K562 (cell line): ENCODE results near the gene PAFAH1B2. TPM values are rescaled to one million over a fixed set of nuclear protein-coding genes. Genes with fewer than 3 reads are reported as not detected.

Source experiments
- ATF1 ChIP-seq, 2 experiments: fragments of 450-650 bp in 1 of 2; IDR thresholded peaks; 2 replicates each; pipeline ENCODE4 v1.6.1; 2016; ENCODE audit warnings: missing compliant biosample characterization in 1 of 2, missing genetic modification characterization in 1 of 2
- CCNT2 ChIP-seq: IDR thresholded peaks from 2 replicates; pipeline ENCODE4 v1.6.1; 2011; ENCODE audit warnings: borderline replicate concordance, low read depth, mild to moderate bottlenecking, moderate library complexity, mixed read lengths, low read length; ENCODE audit not compliant: insufficient read length; ENCODE audit errors: extremely low read depth
- CEBPB ChIP-seq: fragments of 450-650 bp; IDR thresholded peaks from 2 replicates; pipeline ENCODE4 v1.6.1; 2016; ENCODE audit warnings: missing genetic modification characterization, missing compliant biosample characterization
- DPF2 ChIP-seq: fragments of 450-650 bp; IDR thresholded peaks from 2 replicates; pipeline ENCODE4 v1.6.1; 2016
- EP300 ChIP-seq: IDR thresholded peaks from 2 replicates; pipeline ENCODE4 v1.6.1; 2012; ENCODE audit warnings: low read length, improper control_type of control experiment
- ETS2 ChIP-seq: IDR thresholded peaks from 2 replicates; pipeline ENCODE4 v1.6.1; 2016; ENCODE audit warnings: borderline replicate concordance, missing genetic modification characterization, mild to moderate bottlenecking, moderate library complexity, missing compliant biosample characterization; ENCODE audit not compliant: poor library complexity, severe bottlenecking
- GABPA ChIP-seq: fragments of 200-800 bp; sonication (Bioruptor generic); conservative IDR thresholded peaks from 2 replicates; pipeline ENCODE4 v1.6.1; 2016; ENCODE audit warnings: low read depth, missing genetic modification characterization, missing compliant biosample characterization
- HDAC2 ChIP-seq: fragments of 450-650 bp; IDR thresholded peaks from 2 replicates; pipeline ENCODE4 v1.6.1; 2016; ENCODE audit warnings: mild to moderate bottlenecking
- JUND ChIP-seq, 2 experiments: IDR thresholded peaks; 2 replicates in 1 of 2; 3 replicates in 1 of 2; pipeline ENCODE4 v1.6.1; 2011; ENCODE audit warnings: borderline replicate concordance in 2 of 2, low read depth in 2 of 2, low read length in 2 of 2, improper control_type of control experiment in 1 of 2, missing biosample characterization in 1 of 2, missing genetic modification characterization in 1 of 2, missing genetic modification reagents in 1 of 2
- L3MBTL2 ChIP-seq: fragments of 450-650 bp; IDR thresholded peaks from 2 replicates; pipeline ENCODE4 v1.6.1; 2016; ENCODE audit warnings: mild to moderate bottlenecking, moderate library complexity
- LARP7 ChIP-seq: fragments of 450-650 bp; IDR thresholded peaks from 2 replicates; pipeline ENCODE4 v1.6.1; 2016
- MYNN ChIP-seq, 2 experiments: sonication (generic); formaldehyde crosslinking in 1 of 2; IDR thresholded peaks; 2 replicates each; pipeline versions ENCODE4 v1.5.0 to v1.6.1; 2016 to 2020; ENCODE audit warnings: antibody characterized with exemption in 1 of 2, missing genetic modification reagents in 1 of 2
- NCOA1 ChIP-seq: fragments of 450-650 bp; IDR thresholded peaks from 2 replicates; pipeline ENCODE4 v1.6.1; 2016; ENCODE audit warnings: low read depth
- NFE2L1 ChIP-seq: fragments of 450-650 bp; IDR thresholded peaks from 2 replicates; pipeline ENCODE4 v1.6.1; 2016; ENCODE audit warnings: missing genetic modification characterization, low read depth, mild to moderate bottlenecking, missing compliant biosample characterization, moderate library complexity, borderline replicate concordance
- NR2C2 ChIP-seq, 2 experiments: fragments of 200-800 bp in 1 of 2; sonication (Bioruptor generic) in 1 of 2; sonication (generic) in 1 of 2; formaldehyde crosslinking in 1 of 2; IDR thresholded peaks; 2 replicates each; pipeline versions ENCODE4 v1.6.1 to v1.8.0; 2016 to 2022; ENCODE audit warnings: mild to moderate bottlenecking in 1 of 2, missing compliant biosample characterization in 1 of 2, missing genetic modification characterization in 1 of 2, missing genetic modification reagents in 1 of 2
- PHF8 ChIP-seq: fragments of 200-600 bp; sonication (generic); IDR thresholded peaks from 2 replicates; pipeline ENCODE4 v1.6.1; 2012; ENCODE audit warnings: mixed run types, mild to moderate bottlenecking, inconsistent platforms, low read length, moderate library complexity, borderline replicate concordance
- SMAD4 ChIP-seq: fragments of 250-450 bp; sonication (Bioruptor Pico); conservative IDR thresholded peaks from 2 replicates; pipeline ENCODE4 v1.8.0; 2021; ENCODE audit warnings: inconsistent platforms, mild to moderate bottlenecking, moderate library complexity
- SMARCE1 ChIP-seq: fragments of 450-650 bp; IDR thresholded peaks from 2 replicates; pipeline ENCODE4 v1.7.1; 2016; ENCODE audit warnings: mild to moderate bottlenecking
- SOX6 ChIP-seq: fragments of 450-650 bp; IDR thresholded peaks from 2 replicates; pipeline ENCODE4 v1.6.1; 2014; ENCODE audit warnings: mild to moderate bottlenecking
- SPI1 ChIP-seq: IDR thresholded peaks from 2 replicates; pipeline ENCODE4 v1.6.1; 2011; ENCODE audit warnings: low read depth, low read length, control low read depth, borderline replicate concordance
- TCF3 ChIP-seq: sonication (generic); formaldehyde crosslinking; IDR thresholded peaks from 2 replicates; pipeline ENCODE4 v1.4.0; 2020; ENCODE audit warnings: mild to moderate bottlenecking, missing genetic modification reagents
- TEAD4 ChIP-seq, 2 experiments: sonication (generic) in 1 of 2; formaldehyde crosslinking in 1 of 2; IDR thresholded peaks; 2 replicates each; pipeline versions ENCODE4 v1.6.1 to v1.8.0; 2012 to 2022; ENCODE audit warnings: borderline replicate concordance in 1 of 2, inconsistent platforms in 1 of 2, low read length in 1 of 2, mild to moderate bottlenecking in 1 of 2, missing genetic modification reagents in 1 of 2
- TOE1 ChIP-seq, 2 experiments: fragments of 450-650 bp in 1 of 2; sonication (generic) in 1 of 2; formaldehyde crosslinking in 1 of 2; IDR thresholded peaks; 2 replicates each; pipeline versions ENCODE4 v1.7.1 to v1.8.0; 2016 to 2022; ENCODE audit warnings: borderline replicate concordance in 2 of 2, mild to moderate bottlenecking in 2 of 2, antibody characterized with exemption in 1 of 2, inconsistent platforms in 1 of 2, low read depth in 1 of 2, missing genetic modification reagents in 1 of 2, moderate library complexity in 1 of 2
- ZNF282 ChIP-seq: sonication (generic); formaldehyde crosslinking; IDR thresholded peaks from 2 replicates; pipeline ENCODE4 v1.8.1; 2023; ENCODE audit warnings: missing genetic modification reagents
- ZNF354B ChIP-seq: fragments of 250-450 bp; sonication (Bioruptor Pico); IDR thresholded peaks from 2 replicates; pipeline ENCODE4 v1.4.0; 2020
- ZNF696 ChIP-seq: fragments of 250-450 bp; sonication (Bioruptor Pico); conservative IDR thresholded peaks from 2 replicates; pipeline ENCODE4 v1.4.0; 2020; ENCODE audit warnings: mild to moderate bottlenecking, moderate library complexity
- polyA plus RNA-seq, 8 experiments: library from polyadenylated mRNA; depleted of rRNA in 4 of 8; stranded (reverse) in 5 of 8; unstranded in 3 of 8; fragments of >200 nt; fragmentation: Nextera tagmentation in 2 of 8; fragmentation: Illumina TruSeq in 1 of 8; extraction: Ambion mirVana in 2 of 8; extraction: Trizol in 1 of 8; gene quantifications; 2 replicates each; pipeline versions ENCODE4 v1.2.1 to v1.2.3, GENCODE V29; 2011 to 2014; ENCODE audit warnings: inconsistent platforms in 1 of 8, missing spikeins in 1 of 8
- total RNA-seq, 7 experiments: library from RNA; depleted of rRNA in 6 of 7; stranded (reverse); fragments of >200 nt in 6 of 7; fragmentation: Illumina TruSeq in 2 of 7; extraction: Trizol in 2 of 7; gene quantifications; 2 replicates each; pipeline versions ENCODE4 v1.2.1 to v1.2.3, GENCODE V29; 2011 to 2021; ENCODE audit warnings: low replicate concordance in 1 of 7
- TF ChIP-seq, protein P1 (sequence below): fragments of 450-650 bp; formaldehyde crosslinking; IDR thresholded peaks from 2 replicates; pipeline ENCODE4 v1.4.0; 2020; ENCODE audit warnings: mild to moderate bottlenecking, mixed read lengths

The PAFAH1B2 gene
- total and polyA plus RNA-seq, 9 of the 15 experiments (the other 6 are each of a cell fraction or from before 2014, with no cell fraction given) = 27.8 to 94.7 (median 64.9) TPM

GRCh38 chr11:117172724-117173421 lies 28.8 kb downstream of the PAFAH1B2 start (continued):
- TF ChIP-seq NR2C2 (CRISPR knock-in tag; IDR thresholded peaks at IDR 0.05) (no peak), NR2C2 (tag; IDR thresholded peaks at IDR 0.05) (0 out of 2 replicates have a peak, but pooled peaks have one; percentile 14), SMARCE1 (peak; percentile 55; the same call in 1 of the 2 replicates), EP300 (peak; percentile 70), SOX6 (peak; percentile 85; the same call in 1 of the 2 replicates), CEBPB (tag) (no peak), L3MBTL2 (peak; percentile 54), SMAD4 (CRISPR knock-in tag) (peak; percentile 85), PHF8 (no peak), NCOA1 (peak; percentile 38; the same call in 1 of the 2 replicates), TEAD4 (IDR thresholded peaks at IDR 0.05; ENCODE audit: low read length) (peak; percentile 67; the same call in 1 of the 2 replicates), TEAD4 (CRISPR knock-in tag; IDR thresholded peaks at IDR 0.05; ENCODE audit: borderline replicate concordance) (no peak), HDAC2 (peak; percentile 94), GABPA (tag) (peak; percentile 42; the same call in 1 of the 2 replicates), JUND (IDR thresholded peaks at IDR 0.05; ENCODE audit: borderline replicate concordance, low read depth, low read length) (peak; percentile 76; the same call in 1 of the 2 replicates), JUND (tag; IDR thresholded peaks at IDR 0.05; ENCODE audit: borderline replicate concordance, low read depth, low read length) (peak; percentile 36; the same call in 1 of the 3 replicates), ZNF354B (no peak), TOE1 (IDR thresholded peaks at IDR 0.05; ENCODE audit: borderline replicate concordance) (peak; percentile 62; the same call in 1 of the 2 replicates), TOE1 (CRISPR knock-in tag; IDR thresholded peaks at IDR 0.05; ENCODE audit: borderline replicate concordance, low read depth) (no peak), NFE2L1 (tag) (no peak), ETS2 (tag) (no peak), ZNF282 (no peak), LARP7 (no peak), MYNN (IDR thresholded peaks at IDR 0.05) (no peak), MYNN (CRISPR knock-in tag; IDR thresholded peaks at IDR 0.05) (no peak), DPF2 (peak; percentile 69), SPI1 (peak; percentile 60; the same call in 1 of the 2 replicates), ATF1 (CRISPR knock-in tag; IDR thresholded peaks at IDR 0.05) (no peak), ATF1 (tag; IDR thresholded peaks at IDR 0.05) (peak; percentile 53), ZNF696 (CRISPR knock-in tag) (no peak), TCF3 (peak; percentile 58), CCNT2 (peak; percentile 15)
- TF ChIP-seq, protein P1, sequence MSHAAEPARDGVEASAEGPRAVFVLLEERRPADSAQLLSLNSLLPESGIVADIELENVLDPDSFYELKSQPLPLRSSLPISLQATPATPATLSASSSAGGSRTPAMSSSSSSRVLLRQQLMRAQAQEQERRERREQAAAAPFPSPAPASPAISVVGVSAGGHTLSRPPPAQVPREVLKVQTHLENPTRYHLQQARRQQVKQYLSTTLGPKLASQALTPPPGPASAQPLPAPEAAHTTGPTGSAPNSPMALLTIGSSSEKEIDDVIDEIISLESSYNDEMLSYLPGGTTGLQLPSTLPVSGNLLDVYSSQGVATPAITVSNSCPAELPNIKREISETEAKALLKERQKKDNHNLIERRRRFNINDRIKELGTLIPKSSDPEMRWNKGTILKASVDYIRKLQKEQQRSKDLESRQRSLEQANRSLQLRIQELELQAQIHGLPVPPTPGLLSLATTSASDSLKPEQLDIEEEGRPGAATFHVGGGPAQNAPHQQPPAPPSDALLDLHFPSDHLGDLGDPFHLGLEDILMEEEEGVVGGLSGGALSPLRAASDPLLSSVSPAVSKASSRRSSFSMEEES (CRISPR knock-in tag) = peak; percentile 11; the same call in 1 of the 2 replicates
